Measurements from ENCODE around the gene TSHZ2.

GRCh38 chr20:53080969-53081871, 109.1 kb downstream of the TSHZ2 start:
- TF ChIP-seq, protein P1, sequence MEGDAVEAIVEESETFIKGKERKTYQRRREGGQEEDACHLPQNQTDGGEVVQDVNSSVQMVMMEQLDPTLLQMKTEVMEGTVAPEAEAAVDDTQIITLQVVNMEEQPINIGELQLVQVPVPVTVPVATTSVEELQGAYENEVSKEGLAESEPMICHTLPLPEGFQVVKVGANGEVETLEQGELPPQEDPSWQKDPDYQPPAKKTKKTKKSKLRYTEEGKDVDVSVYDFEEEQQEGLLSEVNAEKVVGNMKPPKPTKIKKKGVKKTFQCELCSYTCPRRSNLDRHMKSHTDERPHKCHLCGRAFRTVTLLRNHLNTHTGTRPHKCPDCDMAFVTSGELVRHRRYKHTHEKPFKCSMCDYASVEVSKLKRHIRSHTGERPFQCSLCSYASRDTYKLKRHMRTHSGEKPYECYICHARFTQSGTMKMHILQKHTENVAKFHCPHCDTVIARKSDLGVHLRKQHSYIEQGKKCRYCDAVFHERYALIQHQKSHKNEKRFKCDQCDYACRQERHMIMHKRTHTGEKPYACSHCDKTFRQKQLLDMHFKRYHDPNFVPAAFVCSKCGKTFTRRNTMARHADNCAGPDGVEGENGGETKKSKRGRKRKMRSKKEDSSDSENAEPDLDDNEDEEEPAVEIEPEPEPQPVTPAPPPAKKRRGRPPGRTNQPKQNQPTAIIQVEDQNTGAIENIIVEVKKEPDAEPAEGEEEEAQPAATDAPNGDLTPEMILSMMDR (IDR thresholded peaks at IDR 0.05; ENCODE audit: extremely low read depth in 1 of 2, insufficient read depth in 1 of 2, low read depth in 1 of 2, low read length in 2 of 2), result no peak
- TF ChIP-seq EZH2 (IDR thresholded peaks at IDR 0.05; ENCODE audit: borderline replicate concordance, low read depth, low read length, severe bottlenecking), result no peak
- TF ChIP-seq POLR2A (IDR thresholded peaks at IDR 0.05; ENCODE audit: low read depth, low read length), result no peak
- TF ChIP-seq FOS (IDR thresholded peaks at IDR 0.05; ENCODE audit: borderline replicate concordance, insufficient read depth, low read length), result no peak
- no peak for TF ChIP-seq GATA2 (IDR thresholded peaks at IDR 0.05; ENCODE audit: insufficient read depth, insufficient read length, low read depth, low read length)
- TF ChIP-seq, protein P2, sequence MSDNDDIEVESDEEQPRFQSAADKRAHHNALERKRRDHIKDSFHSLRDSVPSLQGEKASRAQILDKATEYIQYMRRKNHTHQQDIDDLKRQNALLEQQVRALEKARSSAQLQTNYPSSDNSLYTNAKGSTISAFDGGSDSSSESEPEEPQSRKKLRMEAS (IDR thresholded peaks at IDR 0.05; ENCODE audit: insufficient read depth, insufficient read length), result no peak
- TF ChIP-seq POLR2AphosphoS5 (IDR thresholded peaks at IDR 0.05; ENCODE audit: insufficient read depth, low read depth, low read length), result no peak
